Urinary bladder (tissue), 4 donors: Measurements from ENCODE around the gene LPAR1. TPM values are rescaled to one million over a fixed set of nuclear protein-coding genes. Genes with fewer than 3 reads are reported as not detected.
"Not testable (repeated sequence)": the region's sequence is repeated elsewhere in the genome, so short reads cannot be mapped to it uniquely, and the experiment has no call there.

Experiments used
- DNase-seq: peaks from one replicate; pipeline ENCODE4 v3.0.0-alpha.2; 2015; ENCODE audit errors: extremely low spot score
- H3K27ac ChIP-seq: one replicate; pipeline ENCODE4 v1.5.1; 2013; ENCODE audit warnings: low read depth, mild to moderate bottlenecking, moderate library complexity
- H3K36me3 ChIP-seq: one replicate; pipeline ENCODE4 v1.6.1; 2013; ENCODE audit warnings: mild to moderate bottlenecking, moderate library complexity; ENCODE audit not compliant: insufficient read depth
- H3K4me1 ChIP-seq: one replicate; pipeline ENCODE4 v1.6.1; 2013; ENCODE audit warnings: mild to moderate bottlenecking, moderate library complexity; ENCODE audit not compliant: insufficient read depth
- H3K4me3 ChIP-seq: one replicate; pipeline ENCODE4 v1.5.1; 2013; ENCODE audit warnings: low read depth, low read length
- WGBS: extraction: QIAGEN DNeasy Blood & Tissue Kit; methylation state at CpG from one replicate; pipeline ENCODE4 v1.1.7; 2013; 5-methylcytosine and 5-hydroxymethylcytosine counted together
- polyA plus RNA-seq: library from polyadenylated mRNA; stranded (reverse); fragments of 200-250 nt; gene quantifications from one replicate; pipeline ENCODE4 v1.2.3, GENCODE V29; 2013
- total RNA-seq: library from RNA; depleted of rRNA; stranded (reverse); fragments of >200 nt; gene quantifications from one replicate; pipeline ENCODE4 v1.2.3, GENCODE V29; 2014
- donor health status: healthy with polysubstance abuse.
- donor health status: healthy.

The LPAR1 gene
- total and polyA plus RNA-seq, 2 donors: 42.0 to 134 TPM

DNA sequence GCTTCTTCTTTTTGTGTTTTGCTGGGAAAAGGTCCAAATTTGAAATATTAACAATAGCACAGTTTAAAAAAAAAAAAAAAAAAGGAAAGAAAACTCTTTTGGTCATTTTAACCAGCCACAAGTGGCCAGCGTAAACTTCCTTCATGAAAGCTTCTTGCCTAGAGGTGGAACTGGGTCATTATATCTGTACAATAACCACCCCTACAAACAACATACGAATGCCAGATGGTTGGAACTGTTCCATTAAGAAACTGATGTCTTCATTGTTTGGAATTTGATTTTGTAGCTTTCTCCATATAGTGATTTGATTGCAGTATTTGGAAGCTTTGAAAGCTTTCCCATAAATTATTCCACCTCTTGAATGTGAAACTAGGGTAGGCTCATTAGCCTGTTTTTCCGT, 18.3 kb upstream of the LPAR1 start:
- 49% methylated on average over 3 of the region's 3 CpGs for WGBS
- no peak for DNase-seq
- H3K27ac ChIP-seq: no peak overlapping the region

DNA sequence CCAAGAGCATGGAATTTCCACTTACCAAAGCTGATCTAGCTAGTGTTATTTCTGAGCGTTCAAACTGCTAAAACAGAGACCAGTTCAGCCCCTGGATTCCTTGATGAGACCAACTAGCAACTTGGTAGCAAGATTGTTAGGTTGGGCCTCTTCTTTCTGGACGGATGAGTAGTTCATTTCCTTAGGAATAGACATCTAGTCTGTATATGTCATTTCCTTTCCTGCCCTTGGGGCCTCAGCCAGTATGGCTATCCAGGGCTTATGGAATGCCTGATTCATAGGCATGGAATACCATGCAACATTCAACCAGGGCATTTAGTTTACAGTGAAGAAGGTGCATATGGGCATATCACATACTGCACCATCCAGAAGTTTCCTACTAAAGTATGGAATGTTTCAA, 14.5 kb upstream of the LPAR1 start:
- H3K4me1 ChIP-seq: no peaks in the 10 kb centered on the region
- no peaks in the 10 kb centered on the region for H3K36me3 ChIP-seq
- no peak overlapping the region for H3K4me3 ChIP-seq
- H3K27ac ChIP-seq: no peak overlapping the region
- DNase-seq: no peak
- 92% methylated on average over 2 of the region's 2 CpGs for WGBS

More for the DNA sequence above, 18.3 kb upstream of the LPAR1 start:
- Histone ChIP-seq H3K4me3 (no peak overlapping the region), H3K4me1 (no peaks in the 10 kb centered on the region), H3K36me3 (no peaks in the 10 kb centered on the region)

DNA sequence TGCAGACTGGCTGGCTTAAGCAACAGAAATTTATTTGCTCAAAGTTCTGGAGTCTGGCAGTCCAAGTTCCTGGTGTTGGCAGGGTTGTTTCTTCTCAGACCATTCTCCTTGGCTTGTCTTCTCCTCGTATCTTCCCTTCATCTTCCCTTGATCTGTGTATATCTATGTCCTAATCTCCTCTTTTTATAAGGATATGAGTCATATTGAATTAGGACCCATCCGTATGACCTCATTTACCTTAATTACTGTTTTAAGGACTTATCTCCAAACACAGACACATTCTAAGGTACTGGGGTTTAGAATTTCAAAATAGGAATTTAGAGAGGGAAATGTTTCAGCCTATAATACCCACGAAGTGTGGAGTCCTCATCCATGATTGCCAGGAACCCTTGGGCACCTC, 13.1 kb upstream of the LPAR1 start:
- H3K36me3 ChIP-seq: no peaks in the 10 kb centered on the region
- H3K27ac ChIP-seq: no peak overlapping the region
- DNase-seq: no peak
- no peaks in the 10 kb centered on the region for H3K4me1 ChIP-seq
- no peak overlapping the region for H3K4me3 ChIP-seq
- 53% methylated on average over 3 of the region's 3 CpGs for WGBS

DNA sequence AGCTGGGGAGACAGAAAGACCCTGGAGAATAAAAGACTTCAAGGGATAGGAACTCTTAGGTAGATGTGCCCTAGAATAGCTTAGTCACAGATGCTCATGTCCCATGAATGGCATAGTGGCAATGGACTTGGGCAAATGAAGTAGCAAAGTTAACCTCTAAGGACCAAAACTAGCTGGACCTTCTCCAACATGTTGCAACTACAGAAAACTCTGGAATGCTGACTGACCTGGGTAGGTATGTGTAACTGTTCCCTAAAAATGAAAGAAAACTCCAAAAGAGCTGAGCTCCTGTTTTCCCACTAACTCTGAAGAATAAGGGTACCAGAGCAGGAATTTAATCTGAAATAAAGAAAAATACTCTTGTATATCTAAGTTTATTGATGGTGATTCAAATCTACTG, 12.5 kb upstream of the LPAR1 start:
- DNase-seq: no peak
- Histone ChIP-seq H3K27ac (no peak overlapping the region), H3K36me3 (no peaks in the 10 kb centered on the region), H3K4me1 (no peaks in the 10 kb centered on the region), H3K4me3 (no peak overlapping the region)

DNA sequence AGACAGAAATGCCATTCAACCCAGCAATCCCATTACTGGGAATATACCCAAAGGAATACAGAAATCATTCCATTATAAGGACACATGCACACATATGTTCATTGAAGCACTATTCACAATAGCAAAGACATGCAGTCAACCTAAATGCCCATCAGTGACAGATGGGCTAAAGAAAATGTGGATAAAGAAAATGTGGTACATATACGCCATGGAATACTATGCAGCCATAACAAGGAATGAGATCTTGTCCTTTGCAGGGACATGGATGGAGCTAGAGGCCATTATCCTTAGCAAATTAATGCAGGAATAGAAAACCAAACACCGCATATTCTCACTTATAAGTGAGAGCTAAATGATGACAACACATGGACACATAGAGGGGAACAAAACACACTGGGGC, 9.0 kb upstream of the LPAR1 start:
- 97% methylated on average over 2 of the region's 2 CpGs for WGBS
- H3K36me3 ChIP-seq, DNase-seq, H3K4me3 ChIP-seq, H3K27ac ChIP-seq, H3K4me1 ChIP-seq: not testable (repeated sequence)

DNA sequence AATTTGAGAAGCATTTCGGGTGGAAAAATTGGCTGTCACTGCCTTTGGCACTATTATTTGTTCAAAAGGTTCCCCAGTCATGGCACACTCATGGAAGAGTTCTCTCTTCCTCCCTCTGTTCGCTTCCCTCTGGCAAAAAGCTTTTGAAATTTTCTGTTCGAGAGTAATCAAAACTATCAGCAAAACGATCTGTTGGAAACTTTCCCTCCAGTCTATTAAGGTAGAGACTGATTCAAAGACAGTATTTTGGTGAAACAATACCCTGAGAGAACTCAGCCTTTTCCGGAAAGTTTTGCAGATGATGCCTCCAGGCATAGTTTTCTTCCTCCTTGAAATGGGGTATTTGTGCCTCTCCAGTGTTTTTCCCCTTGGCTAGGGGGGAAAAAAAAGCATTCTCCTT, 3.6 kb upstream of the LPAR1 start:
- 67% methylated on average over 5 of the region's 5 CpGs for WGBS

DNA sequence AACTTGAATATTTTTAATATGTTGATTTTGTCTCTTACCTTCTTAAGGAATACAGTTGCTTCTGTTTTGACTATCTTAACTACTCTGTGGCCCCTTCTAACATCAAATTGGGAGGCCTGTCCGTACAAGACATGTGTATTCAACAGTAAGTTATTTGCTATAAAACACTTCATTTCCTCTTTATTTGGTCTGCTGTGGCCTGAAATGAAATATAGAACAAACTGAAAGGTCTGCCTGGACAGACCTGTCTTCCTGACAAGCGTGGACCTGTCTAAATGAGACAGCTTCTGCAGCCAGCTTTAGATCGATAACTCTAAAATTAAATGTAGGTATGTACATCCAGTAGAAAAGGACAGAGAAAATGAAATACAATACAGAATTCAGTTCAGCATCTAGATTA, 2.2 kb upstream of the LPAR1 start:
- DNase-seq: no peak
- peak overlapping the region; percentile 31 for H3K27ac ChIP-seq
- H3K4me1 ChIP-seq: no peaks in the 10 kb centered on the region
- no peak overlapping the region for H3K4me3 ChIP-seq
- 82% methylated on average over 3 of the region's 3 CpGs for WGBS
- H3K36me3 ChIP-seq: no peaks in the 10 kb centered on the region

More for the DNA sequence above, 3.6 kb upstream of the LPAR1 start:
- Histone ChIP-seq H3K36me3 (no peaks in the 10 kb centered on the region), H3K4me3 (no peak overlapping the region), H3K4me1 (no peaks in the 10 kb centered on the region), H3K27ac (no peak overlapping the region)
- DNase-seq: no peak

DNA sequence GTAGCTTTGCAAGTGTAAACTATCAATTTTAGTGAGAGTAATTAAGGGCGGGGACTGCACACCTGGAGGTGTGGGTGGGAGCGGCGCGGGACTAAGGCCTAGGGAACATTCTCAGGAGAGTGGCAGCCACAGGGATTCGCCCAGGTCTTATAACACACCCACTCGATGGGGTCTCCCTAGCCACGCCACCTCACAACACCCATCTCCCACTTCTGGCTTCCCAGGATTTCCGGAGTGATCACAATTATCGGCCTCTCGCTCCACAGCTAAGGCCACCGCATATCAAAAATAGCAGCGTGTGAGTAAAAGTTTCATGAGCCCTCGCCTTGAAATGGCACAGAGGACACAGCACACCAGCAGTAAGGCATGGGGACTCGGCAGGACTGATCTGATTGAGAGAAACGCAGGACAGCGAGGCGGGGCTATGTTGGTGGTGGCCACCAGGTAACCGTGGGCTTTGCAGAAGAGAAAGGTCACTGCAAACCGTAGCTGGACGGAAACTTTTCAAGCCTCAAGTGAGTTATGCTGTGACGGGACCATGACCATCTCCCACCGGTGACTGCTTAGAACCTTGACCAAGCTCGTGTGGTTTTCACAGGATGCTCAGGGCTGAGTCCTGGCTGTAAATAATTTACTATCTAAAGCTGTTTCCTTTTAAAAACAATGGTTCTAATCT, 1.1 kb upstream of the LPAR1 start:
- Histone ChIP-seq H3K27ac (peak overlapping the region; percentile 14), H3K4me1 (no peaks in the 10 kb centered on the region), H3K4me3 (peak overlapping the region; percentile 63), H3K36me3 (no peaks in the 10 kb centered on the region)
- WGBS: 53% methylated on average over 23 of the region's 23 CpGs
- no peak for DNase-seq

DNA sequence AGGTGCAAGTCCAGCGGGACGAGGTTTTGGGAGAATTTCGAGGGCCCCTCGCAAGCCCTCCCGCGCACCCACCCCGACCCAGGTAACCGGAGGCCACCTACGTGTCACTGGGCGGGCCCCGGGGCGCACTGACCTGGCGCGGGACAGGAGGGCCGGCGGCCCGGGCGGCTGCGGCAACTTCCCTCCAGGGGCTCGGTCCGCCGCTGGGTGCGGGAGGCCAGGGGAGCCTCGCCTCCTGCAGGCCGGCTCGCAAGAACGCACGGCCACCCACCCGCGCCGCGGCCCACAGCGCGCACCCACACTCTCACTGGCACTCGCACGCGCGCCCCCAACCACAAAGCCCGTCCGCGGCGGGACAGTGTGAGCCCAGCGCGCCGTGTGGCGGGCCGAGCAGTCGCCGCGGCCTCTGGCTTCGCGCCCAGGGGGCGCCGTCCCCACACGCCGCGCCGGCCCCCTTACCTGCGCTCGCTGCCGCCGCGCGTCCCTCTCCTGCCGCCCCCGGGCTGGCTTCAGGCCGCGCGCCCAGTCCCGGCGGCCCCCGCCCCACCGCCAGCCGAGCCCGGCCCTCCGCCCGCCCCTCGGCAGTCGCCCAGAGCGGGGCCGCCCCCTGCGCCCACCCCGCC, 451 bp downstream of the LPAR1 start:
- DNase-seq: no peak

DNA sequence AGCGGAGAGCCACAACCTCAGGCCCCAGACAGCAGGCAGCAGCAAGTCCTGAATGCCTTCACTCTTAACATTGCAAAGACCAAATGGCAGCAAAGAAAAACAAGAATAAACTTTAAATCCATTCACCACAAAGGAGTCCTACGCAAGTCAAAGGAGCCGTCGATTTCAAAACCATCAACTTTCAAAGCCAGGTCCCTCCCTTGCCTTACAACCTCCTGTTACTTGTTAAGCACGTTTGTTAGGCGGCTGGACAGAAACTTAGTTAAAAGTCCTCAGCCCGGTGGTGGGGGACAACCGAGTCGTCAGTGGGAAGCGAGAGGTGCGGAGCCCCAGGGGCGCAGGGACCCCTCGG, 938 bp downstream of the LPAR1 start:
- no peaks in the 10 kb centered on the region for H3K4me1 ChIP-seq
- peak overlapping the region; percentile 63 for H3K4me3 ChIP-seq
- DNase-seq: no peak
- no peaks in the 10 kb centered on the region for H3K36me3 ChIP-seq
- WGBS: 5% methylated on average over 13 of the region's 13 CpGs
- peak overlapping the region; percentile 94 for H3K27ac ChIP-seq

More for the DNA sequence above, 451 bp downstream of the LPAR1 start:
- H3K36me3 ChIP-seq: no peaks in the 10 kb centered on the region
- 1% methylated on average over 83 of the region's 83 CpGs for WGBS
- H3K27ac ChIP-seq: peak overlapping the region; percentile 94
- H3K4me3 ChIP-seq: peak overlapping the region; percentile 63
- H3K4me1 ChIP-seq: no peaks in the 10 kb centered on the region

DNA sequence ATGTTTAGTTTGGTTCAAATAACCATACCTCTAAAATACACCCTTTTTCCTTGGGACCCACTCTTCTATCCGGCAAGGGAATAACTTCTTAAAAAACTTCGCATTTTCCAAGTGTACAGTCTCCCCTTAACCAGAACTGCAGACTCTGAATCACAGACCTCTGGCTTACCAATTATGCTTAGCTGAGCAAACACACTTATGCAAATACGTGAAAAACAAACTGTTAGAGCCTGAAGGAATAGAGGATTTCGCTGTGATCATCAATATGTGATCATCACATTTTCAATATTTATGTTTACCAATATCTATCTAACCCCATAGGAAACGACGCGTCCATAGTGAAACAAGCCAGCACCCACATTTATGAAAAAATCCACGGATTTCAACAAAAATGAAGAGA, 1.3 kb downstream of the LPAR1 start:
- 22% methylated on average over 8 of the region's 8 CpGs for WGBS
- Histone ChIP-seq H3K4me1 (no peaks in the 10 kb centered on the region), H3K4me3 (peak overlapping the region; percentile 63), H3K36me3 (no peaks in the 10 kb centered on the region), H3K27ac (peak overlapping the region; percentile 94)
- DNase-seq: no peak

DNA sequence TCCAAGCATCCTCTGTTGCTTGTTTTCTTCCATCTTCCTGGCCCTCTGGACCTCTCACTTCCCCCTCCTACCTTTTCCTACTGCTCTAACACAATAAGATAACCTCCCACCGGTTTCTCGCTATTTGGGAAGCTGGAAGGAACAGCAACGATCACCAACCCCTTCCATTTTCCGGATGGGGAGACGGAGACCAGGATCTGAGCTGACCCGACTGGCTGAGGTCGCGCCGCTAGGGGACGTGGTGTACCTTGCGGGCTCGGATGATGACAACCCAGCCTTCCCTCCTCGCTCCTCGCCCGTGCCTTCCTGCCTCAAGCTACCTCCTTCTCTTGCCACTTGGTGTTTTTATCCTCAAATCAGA, 1.9 kb downstream of the LPAR1 start:
- H3K36me3 ChIP-seq: no peaks in the 10 kb centered on the region
- H3K4me1 ChIP-seq: no peaks in the 10 kb centered on the region
- DNase-seq: no peak
- H3K27ac ChIP-seq: peak overlapping the region; percentile 76
- H3K4me3 ChIP-seq: peak overlapping the region; percentile 63
- 15% methylated on average over 15 of the region's 15 CpGs for WGBS

DNA sequence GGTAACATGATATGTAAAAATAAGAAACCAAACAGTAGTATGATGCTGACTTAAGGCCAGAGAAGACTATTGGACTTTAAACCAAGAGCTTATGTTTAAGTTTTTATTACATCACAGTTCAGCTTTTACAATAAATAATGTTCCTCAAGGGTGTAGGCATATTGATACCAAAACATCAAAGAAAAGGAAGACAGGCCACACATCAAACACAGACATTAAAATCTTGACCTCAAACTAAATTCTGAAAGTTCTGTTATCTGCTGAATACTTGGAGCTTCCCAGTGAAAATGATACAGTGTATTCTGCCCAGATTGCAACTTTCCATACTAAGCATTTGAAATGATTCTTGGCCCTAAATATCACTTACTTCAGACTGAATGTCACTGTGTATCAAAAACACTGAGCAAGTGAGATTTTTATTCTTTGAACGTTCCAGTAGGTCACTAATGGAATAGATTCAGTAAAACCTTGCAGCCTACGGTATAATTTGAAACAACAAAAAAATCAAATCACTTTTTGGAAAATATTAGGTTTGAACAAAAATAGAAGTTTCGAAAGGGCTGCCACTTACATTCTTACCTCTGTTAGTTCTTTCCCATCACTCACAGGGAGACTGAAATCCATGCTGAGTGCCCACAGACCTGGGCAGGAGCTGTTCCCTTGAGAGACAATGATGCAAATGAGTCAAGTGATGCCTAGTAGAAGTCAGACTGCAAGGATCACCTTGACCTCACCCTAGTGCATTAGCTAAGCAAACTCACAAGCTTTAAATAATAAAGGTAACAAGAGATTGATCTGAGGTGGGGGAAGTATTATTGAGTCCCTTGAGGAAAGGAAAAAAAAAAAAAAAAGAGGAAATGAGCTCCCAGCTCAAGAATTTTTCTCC, 2.5 kb downstream of the LPAR1 start:
- H3K27ac ChIP-seq: peak overlapping the region; percentile 76
- WGBS: 60% methylated on average over 3 of the region's 3 CpGs
- no peak for DNase-seq

More for the DNA sequence above, 2.5 kb downstream of the LPAR1 start:
- Histone ChIP-seq H3K36me3 (no peaks in the 10 kb centered on the region), H3K4me1 (no peaks in the 10 kb centered on the region), H3K4me3 (peak overlapping the region; percentile 63)
